Activated B cell treated with CpG ODN at 0.5 μM for 24 hours (primary cell): ENCODE results near the gene ZFAND2B. TPM values are rescaled to one million over a fixed set of nuclear protein-coding genes. Genes with fewer than 3 reads are reported as not detected.

ENCODE experiments used
- total RNA-seq: library from RNA; stranded (reverse); gene quantifications from 2 replicates; pipeline ENCODE4 v1.2.3, GENCODE V29; 2022

Gene ZFAND2B
- total RNA-seq, 1 donor from 2014 or later: 47.2 TPM

Other genes with a start within 250 kb of the ZFAND2B start
- 0.07 TPM in 1 of 2 replicates, not detected in the other for gene CDK5R2, start 247.1 kb upstream of the ZFAND2B start, total RNA-seq
- not detected in 2 replicates for gene FEV, start 221.6 kb upstream of the ZFAND2B start, total RNA-seq
- gene CRYBA2, start 213.4 kb upstream of the ZFAND2B start, total RNA-seq: not detected in 2 replicates
- gene CFAP65, start 165.3 kb upstream of the ZFAND2B start, total RNA-seq: not detected in 2 replicates
- 0.10 TPM in 1 of 2 replicates, not detected in the other for gene IHH, start 145.9 kb upstream of the ZFAND2B start, total RNA-seq
- gene NHEJ1, start 46.0 kb upstream of the ZFAND2B start, total RNA-seq: 19.1 and 25.0 TPM in 2 replicates
- 4.5 and 4.9 TPM in 2 replicates for gene SLC23A3, start 36.8 kb upstream of the ZFAND2B start, total RNA-seq
- 144 and 147 TPM in 2 replicates for gene CNPPD1, start 29.9 kb upstream of the ZFAND2B start, total RNA-seq
- 60.5 and 78.6 TPM in 2 replicates for gene RETREG2, start 28.5 kb upstream of the ZFAND2B start, total RNA-seq
- 12.1 and 16.6 TPM in 2 replicates for gene ABCB6, start 12.2 kb downstream of the ZFAND2B start, total RNA-seq
- gene ATG9A, start 22.9 kb downstream of the ZFAND2B start, total RNA-seq: 28.3 and 38.3 TPM in 2 replicates
- gene ANKZF1, start 23.0 kb downstream of the ZFAND2B start, total RNA-seq: 96.0 and 105 TPM in 2 replicates
- gene GLB1L, start 38.7 kb downstream of the ZFAND2B start, total RNA-seq: 4.5 and 4.6 TPM in 2 replicates
- 31.0 and 36.5 TPM in 2 replicates for gene STK16, start 38.7 kb downstream of the ZFAND2B start, total RNA-seq
- gene TUBA4B, start 46.5 kb downstream of the ZFAND2B start, total RNA-seq: 0.20 TPM in 1 of 2 replicates, not detected in the other
- gene TUBA4A, start 47.1 kb downstream of the ZFAND2B start, total RNA-seq: 184 and 192 TPM in 2 replicates
- 59.0 and 71.1 TPM in 2 replicates for gene DNAJB2, start 72.6 kb downstream of the ZFAND2B start, total RNA-seq
- gene PTPRN, start 102.6 kb downstream of the ZFAND2B start, total RNA-seq: not detected in 2 replicates
- gene RESP18, start 126.0 kb downstream of the ZFAND2B start, total RNA-seq: not detected in 2 replicates
- gene DNPEP, start 181.1 kb downstream of the ZFAND2B start, total RNA-seq: 89.0 and 93.4 TPM in 2 replicates
- gene DES, start 211.6 kb downstream of the ZFAND2B start, total RNA-seq: not detected in 2 replicates
- 0.09 and 0.42 TPM in 2 replicates for gene SPEG, start 228.1 kb downstream of the ZFAND2B start, total RNA-seq